GM12864 (cell line): ENCODE data around the gene CKS1B.

ENCODE experiments used
- DNase-seq: peaks from one replicate; pipeline ENCODE4 v3.0.0-alpha.2; 2011; ENCODE audit warnings: low read depth
- H3K4me3 ChIP-seq: 2 replicates; pipeline ENCODE4 v1.5.1; 2011; ENCODE audit warnings: mild to moderate bottlenecking, low read depth, low read length, control low read depth
- TF ChIP-seq, protein P1 (sequence below): IDR thresholded peaks from 2 replicates; pipeline ENCODE4 v1.5.1; 2011; ENCODE audit warnings: low read depth, mild to moderate bottlenecking, moderate library complexity, low read length, control low read depth, inconsistent platforms; ENCODE audit errors: missing control alignments

CKS1B gene

DNA sequence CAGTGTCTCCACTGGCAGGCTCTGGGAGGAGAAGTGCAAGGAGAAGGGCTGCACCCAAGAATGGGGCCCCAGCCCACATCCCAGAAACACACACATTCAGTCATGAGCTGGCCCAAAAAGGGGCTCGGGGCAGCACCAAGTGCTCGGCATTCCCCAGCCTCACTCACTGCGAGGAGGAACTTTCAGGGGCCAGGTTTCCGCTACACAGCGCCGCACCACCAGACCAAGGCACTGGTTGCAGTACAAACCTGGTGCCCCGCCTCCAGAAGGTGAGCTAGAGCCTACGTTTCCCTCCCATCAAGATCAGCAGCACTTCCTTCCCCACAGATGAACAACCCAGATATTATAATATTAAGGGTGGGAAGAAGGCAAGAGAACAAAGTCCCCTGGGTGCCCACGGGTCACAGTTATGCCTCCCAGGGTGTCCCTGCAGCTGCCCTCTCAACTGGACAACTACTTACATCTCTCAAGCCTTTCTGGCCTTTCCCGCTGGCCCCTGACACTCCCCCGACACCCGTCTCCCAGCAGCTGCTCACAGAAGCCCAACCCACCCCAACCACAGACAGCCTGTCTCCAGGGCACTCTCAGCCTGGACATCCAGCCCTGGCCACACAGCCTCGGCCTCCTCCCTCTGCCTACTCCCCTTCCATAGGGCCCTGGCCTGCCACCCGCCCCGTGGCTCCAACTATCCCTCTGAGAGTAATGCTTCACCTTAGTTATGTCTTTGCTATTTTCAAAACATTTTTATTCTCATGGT, 22.4 kb upstream of the CKS1B start:
- DNase-seq = no peak
- TF ChIP-seq, protein P1, sequence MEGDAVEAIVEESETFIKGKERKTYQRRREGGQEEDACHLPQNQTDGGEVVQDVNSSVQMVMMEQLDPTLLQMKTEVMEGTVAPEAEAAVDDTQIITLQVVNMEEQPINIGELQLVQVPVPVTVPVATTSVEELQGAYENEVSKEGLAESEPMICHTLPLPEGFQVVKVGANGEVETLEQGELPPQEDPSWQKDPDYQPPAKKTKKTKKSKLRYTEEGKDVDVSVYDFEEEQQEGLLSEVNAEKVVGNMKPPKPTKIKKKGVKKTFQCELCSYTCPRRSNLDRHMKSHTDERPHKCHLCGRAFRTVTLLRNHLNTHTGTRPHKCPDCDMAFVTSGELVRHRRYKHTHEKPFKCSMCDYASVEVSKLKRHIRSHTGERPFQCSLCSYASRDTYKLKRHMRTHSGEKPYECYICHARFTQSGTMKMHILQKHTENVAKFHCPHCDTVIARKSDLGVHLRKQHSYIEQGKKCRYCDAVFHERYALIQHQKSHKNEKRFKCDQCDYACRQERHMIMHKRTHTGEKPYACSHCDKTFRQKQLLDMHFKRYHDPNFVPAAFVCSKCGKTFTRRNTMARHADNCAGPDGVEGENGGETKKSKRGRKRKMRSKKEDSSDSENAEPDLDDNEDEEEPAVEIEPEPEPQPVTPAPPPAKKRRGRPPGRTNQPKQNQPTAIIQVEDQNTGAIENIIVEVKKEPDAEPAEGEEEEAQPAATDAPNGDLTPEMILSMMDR = no peak
- no peak overlapping the region for H3K4me3 ChIP-seq

GRCh38 chr1:154952664-154953063, 21.8 kb upstream of the CKS1B start:
- no peak overlapping the region for H3K4me3 ChIP-seq
- DNase-seq = no peak
- TF ChIP-seq, protein P1 = no peak

DNA sequence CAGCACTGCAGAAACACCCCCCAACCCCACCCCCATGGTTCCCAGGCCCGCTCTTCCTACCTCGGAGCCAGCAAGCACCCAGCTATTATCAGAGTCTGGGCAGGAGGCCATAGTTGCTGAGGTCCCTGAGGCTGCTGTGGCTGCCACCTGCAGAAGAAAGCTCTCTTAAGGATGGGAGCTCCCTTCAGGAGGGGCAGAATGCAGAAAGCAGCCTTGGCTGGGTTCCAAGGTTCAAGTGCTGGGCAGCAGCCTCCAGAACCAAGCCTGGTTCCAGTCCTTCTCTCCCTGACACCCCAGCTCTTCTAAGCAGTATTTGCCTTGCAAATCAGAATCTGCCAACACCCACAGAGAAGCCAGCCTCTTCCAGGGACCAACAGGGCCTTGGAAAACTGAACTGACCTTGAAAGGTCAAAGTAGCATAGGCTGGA, 20.9 kb upstream of the CKS1B start:
- H3K4me3 ChIP-seq = no peak overlapping the region
- TF ChIP-seq, protein P1 = no peak
- no peak for DNase-seq

GRCh38 chr1:154954541-154954940, 19.9 kb upstream of the CKS1B start:
- TF ChIP-seq, protein P1 = no peak
- no peak overlapping the region; the same call in 1 of the 2 replicates for H3K4me3 ChIP-seq
- DNase-seq = no peak

DNA sequence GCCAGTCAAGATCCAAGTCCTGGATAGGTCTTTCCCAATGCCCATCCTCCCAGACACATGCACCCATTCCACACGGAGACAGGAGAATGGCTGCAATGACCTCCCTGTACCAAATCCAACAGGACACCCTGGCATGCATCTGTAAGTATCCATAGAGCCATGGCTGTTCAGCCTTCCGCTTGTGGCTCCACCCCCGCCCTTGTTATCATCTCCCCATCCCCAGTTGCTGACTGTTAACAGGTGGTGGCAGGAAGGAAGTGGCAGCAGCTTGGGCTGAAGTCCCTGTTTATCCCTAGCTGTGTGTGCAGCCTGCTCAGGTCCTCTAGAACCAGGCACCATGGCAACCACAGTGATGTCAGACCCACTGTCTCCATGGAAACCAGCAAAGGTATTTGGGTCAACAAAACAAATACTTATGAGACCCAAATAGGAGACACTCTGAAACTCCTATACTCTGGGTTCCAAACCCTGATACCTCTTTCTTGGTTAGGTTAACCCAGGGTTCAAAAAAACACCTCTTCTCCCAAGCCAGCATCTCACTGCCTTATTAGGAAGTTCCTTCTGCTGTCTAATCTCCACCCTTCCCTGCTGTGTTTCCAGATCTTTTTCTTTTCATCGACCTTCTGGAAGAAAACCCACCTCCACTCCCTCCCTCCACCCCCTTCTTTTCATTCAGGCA, 19.3 kb upstream of the CKS1B start:
- DNase-seq = no peak
- TF ChIP-seq, protein P1 = no peak
- H3K4me3 ChIP-seq = peak overlapping the region; percentile 74

DNA sequence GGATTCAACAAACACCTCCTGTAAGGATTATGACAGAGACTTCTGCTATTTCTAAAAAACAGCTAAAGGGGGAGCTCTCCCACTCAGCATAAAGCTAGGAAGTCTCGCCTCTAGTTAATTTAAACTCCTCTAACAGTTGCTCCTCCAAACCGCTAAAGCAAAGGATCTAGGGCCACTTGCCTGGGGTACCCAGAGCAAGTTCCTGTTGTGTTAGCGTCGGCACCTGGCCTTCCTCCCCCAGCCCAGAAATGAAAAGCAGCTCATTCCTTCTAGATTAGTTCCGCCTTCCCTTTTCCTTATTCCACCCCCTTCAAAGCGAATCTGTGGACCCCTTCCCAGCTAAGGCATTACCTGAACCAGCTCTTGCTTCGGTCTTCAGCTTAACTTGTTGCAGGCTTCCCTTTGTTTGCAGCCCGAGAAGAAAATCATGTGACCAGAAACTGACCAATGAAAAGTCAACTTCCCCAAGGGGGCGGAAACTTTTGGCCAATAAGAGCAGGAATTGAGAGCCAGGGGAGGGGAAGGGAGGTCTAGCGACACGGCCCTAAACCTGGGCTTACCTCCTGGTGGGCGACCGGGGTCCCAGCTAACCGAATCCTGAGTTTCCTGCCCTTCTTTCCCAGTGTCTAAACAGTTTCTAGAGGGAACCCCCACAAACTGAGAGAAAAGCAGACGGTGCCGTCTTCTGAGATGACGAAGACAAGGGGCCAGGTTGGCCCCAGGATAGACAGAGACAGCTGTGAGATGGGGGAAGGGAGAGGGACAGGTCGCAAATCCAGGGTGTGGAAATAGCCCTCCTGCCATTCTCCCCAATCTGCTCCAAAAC, 18.6 kb upstream of the CKS1B start, which contains the start of gene PBXIP1:
Gene PBXIP1, minus strand, starts transcription at position 382 of the 826 bp plus-strand sequence. CDS start 2,378 bp downstream, outside the sequence.
- TF ChIP-seq, protein P1 = peak; percentile 12
- DNase-seq = peak; percentile 79
- peak within 1 kb of the TSS; percentile 74 for H3K4me3 ChIP-seq
